SKM-1 treated with dmso at 0.1 percent for 144 hours (cell line): ENCODE data around the gene ARHGAP1.

ENCODE experiments used
- DNase-seq: peaks from one replicate; lab custom pipeline; 2025; ENCODE audit not compliant: unreplicated experiment; lab: John Stamatoyannopoulos, UW

The ARHGAP1 gene

GRCh38 chr11:46700241-46701077, at the start of gene ARHGAP1, which contains the start of gene ZNF408:
Gene ARHGAP1 (minus strand): TSS chr11:46700619. CDS start chr11:46696107, 4,512 bp downstream.
Gene ZNF408 (plus strand): TSS chr11:46701031. CDS start chr11:46701048, 17 bp downstream.
- DNase-seq = peak; percentile 96

DNA sequence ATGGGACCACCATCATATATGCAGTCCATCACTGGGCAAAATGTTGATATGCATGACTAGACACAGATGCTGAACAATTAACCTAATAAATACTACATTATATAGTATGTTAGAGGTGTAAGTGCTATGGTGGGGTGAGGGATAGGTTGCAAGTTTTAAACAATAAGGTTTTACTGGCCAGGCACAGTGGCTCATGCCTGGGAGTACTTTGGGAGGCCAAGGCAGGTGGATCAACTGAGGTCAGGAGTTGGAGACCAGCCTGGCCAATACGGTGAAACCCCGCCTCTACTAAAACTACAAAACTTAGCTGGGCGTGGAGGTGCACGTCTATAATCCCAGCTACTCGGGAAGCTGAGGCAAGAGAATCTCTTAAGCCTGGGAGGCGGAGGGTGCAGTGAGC, 46.7 kb upstream of the ARHGAP1 start:
- no peak for DNase-seq

DNA sequence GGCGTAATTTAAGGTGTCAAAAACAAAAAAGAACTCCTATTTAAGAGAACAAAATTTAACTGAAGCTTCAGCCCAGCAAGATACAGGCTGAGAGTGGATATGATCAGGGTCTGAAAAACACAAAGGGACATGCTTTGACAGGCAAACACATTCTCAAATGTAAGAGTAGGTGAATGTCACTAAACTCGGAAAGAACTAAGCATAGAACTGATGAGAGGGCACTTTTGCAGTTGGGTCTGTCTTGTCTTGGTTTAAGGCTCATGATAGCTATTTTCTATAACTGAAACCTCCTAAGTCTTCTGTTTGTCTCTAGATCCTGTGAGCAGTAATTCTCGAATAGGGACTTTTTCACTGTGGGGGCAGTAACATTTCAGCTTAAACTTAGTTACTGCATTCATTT, 45.6 kb upstream of the ARHGAP1 start:
- no peak for DNase-seq

- no peak for DNase-seq
Measured at GRCh38 chr11:46745328-46745727, 44.9 kb upstream of the ARHGAP1 start.

GRCh38 chr11:46743693-46744339, 43.4 kb upstream of the ARHGAP1 start:
- no peak for DNase-seq

- DNase-seq = no peak
Measured at GRCh38 chr11:46743043-46743442, 42.6 kb upstream of the ARHGAP1 start.

DNA sequence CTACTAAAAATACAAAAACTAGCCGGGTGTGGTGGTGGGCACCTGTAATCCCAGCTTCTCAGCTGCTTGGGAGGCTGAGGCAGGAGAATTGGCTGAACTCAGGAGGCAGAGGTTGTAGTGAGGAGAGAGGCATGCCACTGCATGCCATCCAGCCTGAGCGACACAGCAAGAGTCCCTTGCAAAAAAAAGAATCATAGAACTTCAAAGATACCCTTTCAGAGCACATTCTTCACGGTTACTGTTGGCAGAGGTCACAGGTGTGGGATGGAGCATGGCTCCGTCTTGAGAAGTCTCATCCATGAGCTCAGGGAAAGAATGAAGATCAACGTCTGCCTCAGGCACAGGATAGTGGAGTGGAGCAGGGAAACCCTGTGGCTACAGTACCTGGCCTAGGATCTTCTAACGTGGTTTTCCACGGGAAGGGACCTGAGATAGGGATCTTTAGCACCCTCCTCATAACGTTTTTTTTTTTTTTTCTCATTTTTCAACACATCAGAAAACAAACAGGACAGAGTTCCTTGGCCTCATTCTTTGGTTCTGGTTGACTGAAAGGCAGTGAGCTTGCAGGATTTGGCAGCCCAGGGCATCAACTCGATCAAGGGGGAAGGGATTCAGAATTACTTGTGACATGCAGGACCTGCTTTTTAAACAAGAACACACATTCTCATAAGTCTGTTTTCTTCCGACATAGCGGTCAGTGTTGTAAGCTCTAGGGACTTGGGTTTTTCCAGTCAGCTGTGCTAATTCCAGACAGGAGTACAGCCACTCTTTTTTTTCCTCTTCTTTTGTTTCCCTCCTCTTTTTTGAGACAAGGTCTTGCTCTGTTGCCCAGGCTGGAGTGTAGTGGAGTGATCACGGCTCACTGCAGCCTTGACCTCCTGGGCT, 41.4 kb upstream of the ARHGAP1 start:
- DNase-seq = no peak

DNA sequence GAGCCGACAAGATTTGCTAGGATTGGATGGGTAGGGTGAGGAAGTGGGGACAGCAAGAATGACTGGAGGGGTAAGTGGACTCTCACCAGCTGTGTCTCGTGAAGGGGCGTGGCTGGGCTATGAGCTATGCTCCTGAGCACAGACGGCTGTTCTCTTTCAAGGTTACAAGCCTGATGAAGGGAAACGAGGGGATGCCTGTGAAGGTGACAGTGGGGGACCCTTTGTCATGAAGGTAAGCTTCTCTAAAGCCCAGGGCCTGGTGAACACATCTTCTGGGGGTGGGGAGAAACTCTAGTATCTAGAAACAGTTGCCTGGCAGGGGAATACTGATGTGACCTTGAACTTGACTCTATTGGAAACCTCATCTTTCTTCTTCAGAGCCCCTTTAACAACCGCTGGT, 38.5 kb upstream of the ARHGAP1 start:
- DNase-seq = no peak

DNA sequence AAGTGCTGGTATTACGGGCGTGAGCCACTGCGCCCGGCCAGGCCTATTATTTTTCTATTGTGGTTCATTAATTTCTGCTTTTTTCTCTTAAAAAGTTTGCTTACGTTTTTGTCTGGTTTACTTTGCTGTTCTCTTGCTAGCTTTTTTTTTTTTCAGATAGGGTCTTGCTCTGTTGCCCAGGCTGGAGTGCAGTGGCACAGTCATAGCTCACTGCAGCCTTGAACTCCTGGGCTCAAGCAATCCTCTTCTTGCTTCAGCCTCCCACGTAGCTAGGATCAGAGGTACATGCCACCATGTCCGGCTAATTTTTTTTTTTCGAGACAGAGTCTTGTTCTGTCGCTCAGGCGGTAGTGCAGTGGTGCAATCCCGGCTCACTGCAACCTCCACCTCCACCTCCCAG, 37.3 kb upstream of the ARHGAP1 start:
- DNase-seq = no peak

DNA sequence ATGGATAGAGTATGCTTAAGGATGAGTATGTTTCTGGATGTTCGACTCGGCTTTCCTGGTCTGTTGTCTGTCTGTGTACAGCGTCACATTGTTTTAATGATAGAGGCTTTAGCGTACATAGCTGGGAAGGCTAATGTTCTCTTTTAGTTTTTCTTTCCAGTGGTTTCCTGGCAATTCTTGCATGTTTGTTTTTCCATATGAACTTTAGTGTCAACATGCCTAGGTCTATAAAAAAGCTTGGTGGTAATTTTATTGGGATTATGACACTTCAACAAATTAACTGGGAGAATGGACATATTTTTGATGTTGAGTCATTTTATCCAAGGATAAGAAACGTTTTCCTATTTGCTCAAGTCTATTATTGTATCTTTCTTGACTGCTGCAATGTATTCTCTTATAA, 36.2 kb upstream of the ARHGAP1 start:
- DNase-seq = no peak

- no peak for DNase-seq
Measured at GRCh38 chr11:46736146-46736545, 35.7 kb upstream of the ARHGAP1 start.

- no peak for DNase-seq
Measured at GRCh38 chr11:46733234-46733633, 32.8 kb upstream of the ARHGAP1 start.

- no peak for DNase-seq
Measured at GRCh38 chr11:46731545-46731944, 31.1 kb upstream of the ARHGAP1 start.

- DNase-seq = no peak
Measured at GRCh38 chr11:46729110-46730027, 28.9 kb upstream of the ARHGAP1 start.

- no peak for DNase-seq
Measured at GRCh38 chr11:46728659-46729040, 28.2 kb upstream of the ARHGAP1 start.

- no peak for DNase-seq
Measured at GRCh38 chr11:46727952-46728658, 27.7 kb upstream of the ARHGAP1 start.

DNA sequence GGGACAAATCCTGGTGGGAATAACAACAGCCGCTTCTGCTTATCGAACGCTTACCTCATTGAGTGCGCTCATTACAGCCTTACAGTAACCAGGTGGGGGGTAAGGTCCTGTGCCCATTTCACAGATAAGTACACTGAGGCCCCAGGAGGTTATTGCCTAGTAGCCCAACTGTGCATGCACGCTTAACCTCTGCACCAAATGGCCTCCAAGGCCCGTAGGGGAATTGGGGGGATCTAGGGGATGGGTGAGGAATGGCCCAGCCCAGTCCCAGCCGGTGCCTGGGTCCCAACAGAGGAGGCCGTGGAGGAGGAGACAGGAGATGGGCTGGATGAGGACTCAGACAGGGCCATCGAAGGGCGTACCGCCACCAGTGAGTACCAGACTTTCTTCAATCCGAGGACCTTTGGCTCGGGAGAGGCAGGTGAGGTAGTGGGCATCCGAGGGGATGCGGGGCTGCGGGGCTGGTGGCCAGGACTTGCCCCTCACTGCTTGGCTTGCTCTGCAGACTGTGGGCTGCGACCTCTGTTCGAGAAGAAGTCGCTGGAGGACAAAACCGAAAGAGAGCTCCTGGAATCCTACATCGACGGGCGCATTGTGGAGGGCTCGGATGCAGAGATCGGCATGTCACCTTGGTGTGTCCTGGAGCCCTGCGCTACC, 25.9 kb upstream of the ARHGAP1 start:
- DNase-seq = no peak

- DNase-seq = no peak
Measured at GRCh38 chr11:46725338-46726205, 25.2 kb upstream of the ARHGAP1 start.
